ENCODE measurements around the gene ZNF599. TPM values are rescaled to one million over a fixed set of nuclear protein-coding genes. Genes with fewer than 3 reads are reported as not detected.

The ZNF599 gene
- polyA plus RNA-seq, 1 donor from 2014 or later, result 14.9 TPM

DNA sequence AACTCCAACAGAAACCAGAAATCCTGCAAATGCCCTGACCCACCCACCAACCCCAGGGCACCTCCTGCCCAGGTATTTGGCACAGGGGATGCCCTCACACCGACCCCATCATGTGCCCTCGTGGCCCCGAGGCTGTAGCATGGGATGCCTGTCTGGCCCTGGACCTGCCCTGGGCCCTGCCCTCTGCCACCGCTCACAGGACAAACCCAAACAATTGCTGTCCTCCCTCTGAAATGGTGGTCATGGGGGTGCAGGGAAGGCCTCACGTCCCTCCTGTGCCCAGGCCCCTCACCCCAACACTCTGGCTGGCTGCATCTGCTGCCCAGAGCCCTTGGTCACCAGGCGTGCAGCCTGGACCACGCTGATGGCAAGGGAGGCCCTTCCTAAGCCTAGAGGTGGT lies 41.1 kb downstream of the ZNF599 start:
- H3K9me2 ChIP-seq (ENCODE audit: insufficient read depth, low read length), result no peaks in the 10 kb centered on the region
- H3K27me3 ChIP-seq (ENCODE audit: insufficient read depth, low read depth, low read length), result no peaks in the 10 kb centered on the region
- no peak for TF ChIP-seq MXI1 (conservative IDR thresholded peaks at IDR 0.05; ENCODE audit: poor library complexity, severe bottlenecking)
- TF ChIP-seq TAF1 (IDR thresholded peaks at IDR 0.05; ENCODE audit: low read depth), result no peak
- TF ChIP-seq SMC3 (conservative IDR thresholded peaks at IDR 0.05; ENCODE audit: poor library complexity), result no peak
- TF ChIP-seq, protein P1, sequence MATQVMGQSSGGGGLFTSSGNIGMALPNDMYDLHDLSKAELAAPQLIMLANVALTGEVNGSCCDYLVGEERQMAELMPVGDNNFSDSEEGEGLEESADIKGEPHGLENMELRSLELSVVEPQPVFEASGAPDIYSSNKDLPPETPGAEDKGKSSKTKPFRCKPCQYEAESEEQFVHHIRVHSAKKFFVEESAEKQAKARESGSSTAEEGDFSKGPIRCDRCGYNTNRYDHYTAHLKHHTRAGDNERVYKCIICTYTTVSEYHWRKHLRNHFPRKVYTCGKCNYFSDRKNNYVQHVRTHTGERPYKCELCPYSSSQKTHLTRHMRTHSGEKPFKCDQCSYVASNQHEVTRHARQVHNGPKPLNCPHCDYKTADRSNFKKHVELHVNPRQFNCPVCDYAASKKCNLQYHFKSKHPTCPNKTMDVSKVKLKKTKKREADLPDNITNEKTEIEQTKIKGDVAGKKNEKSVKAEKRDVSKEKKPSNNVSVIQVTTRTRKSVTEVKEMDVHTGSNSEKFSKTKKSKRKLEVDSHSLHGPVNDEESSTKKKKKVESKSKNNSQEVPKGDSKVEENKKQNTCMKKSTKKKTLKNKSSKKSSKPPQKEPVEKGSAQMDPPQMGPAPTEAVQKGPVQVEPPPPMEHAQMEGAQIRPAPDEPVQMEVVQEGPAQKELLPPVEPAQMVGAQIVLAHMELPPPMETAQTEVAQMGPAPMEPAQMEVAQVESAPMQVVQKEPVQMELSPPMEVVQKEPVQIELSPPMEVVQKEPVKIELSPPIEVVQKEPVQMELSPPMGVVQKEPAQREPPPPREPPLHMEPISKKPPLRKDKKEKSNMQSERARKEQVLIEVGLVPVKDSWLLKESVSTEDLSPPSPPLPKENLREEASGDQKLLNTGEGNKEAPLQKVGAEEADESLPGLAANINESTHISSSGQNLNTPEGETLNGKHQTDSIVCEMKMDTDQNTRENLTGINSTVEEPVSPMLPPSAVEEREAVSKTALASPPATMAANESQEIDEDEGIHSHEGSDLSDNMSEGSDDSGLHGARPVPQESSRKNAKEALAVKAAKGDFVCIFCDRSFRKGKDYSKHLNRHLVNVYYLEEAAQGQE (IDR thresholded peaks at IDR 0.05; ENCODE audit: borderline replicate concordance), result no peak
- TF ChIP-seq, protein P2, sequence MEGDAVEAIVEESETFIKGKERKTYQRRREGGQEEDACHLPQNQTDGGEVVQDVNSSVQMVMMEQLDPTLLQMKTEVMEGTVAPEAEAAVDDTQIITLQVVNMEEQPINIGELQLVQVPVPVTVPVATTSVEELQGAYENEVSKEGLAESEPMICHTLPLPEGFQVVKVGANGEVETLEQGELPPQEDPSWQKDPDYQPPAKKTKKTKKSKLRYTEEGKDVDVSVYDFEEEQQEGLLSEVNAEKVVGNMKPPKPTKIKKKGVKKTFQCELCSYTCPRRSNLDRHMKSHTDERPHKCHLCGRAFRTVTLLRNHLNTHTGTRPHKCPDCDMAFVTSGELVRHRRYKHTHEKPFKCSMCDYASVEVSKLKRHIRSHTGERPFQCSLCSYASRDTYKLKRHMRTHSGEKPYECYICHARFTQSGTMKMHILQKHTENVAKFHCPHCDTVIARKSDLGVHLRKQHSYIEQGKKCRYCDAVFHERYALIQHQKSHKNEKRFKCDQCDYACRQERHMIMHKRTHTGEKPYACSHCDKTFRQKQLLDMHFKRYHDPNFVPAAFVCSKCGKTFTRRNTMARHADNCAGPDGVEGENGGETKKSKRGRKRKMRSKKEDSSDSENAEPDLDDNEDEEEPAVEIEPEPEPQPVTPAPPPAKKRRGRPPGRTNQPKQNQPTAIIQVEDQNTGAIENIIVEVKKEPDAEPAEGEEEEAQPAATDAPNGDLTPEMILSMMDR (IDR thresholded peaks at IDR 0.05; ENCODE audit: poor library complexity, severe bottlenecking), result no peak
- no peak for TF ChIP-seq RAD21 (conservative IDR thresholded peaks at IDR 0.05)
- TF ChIP-seq EP300 (conservative IDR thresholded peaks at IDR 0.05; ENCODE audit: poor library complexity, severe bottlenecking), result no peak
- no peak overlapping the region for H3K4me3 ChIP-seq (ENCODE audit: low read length)
- no peaks in the 10 kb centered on the region for H4K20me1 ChIP-seq (ENCODE audit: insufficient read depth)
- no peaks in the 10 kb centered on the region for H3K79me2 ChIP-seq (replicated peaks; ENCODE audit: insufficient read depth, low read length)
- H3K4me2 ChIP-seq (ENCODE audit: low read length), result no peak overlapping the region
- no peak overlapping the region for H3K9ac ChIP-seq (ENCODE audit: low read length)
- H2AFZ ChIP-seq (ENCODE audit: low read depth, low read length), result no peak overlapping the region
- no peaks in the 10 kb centered on the region for H3F3A ChIP-seq (ENCODE audit: insufficient read depth, low read length, poor library complexity, severe bottlenecking)
- H3K36me3 ChIP-seq (ENCODE audit: insufficient read depth, low read length), result no peaks in the 10 kb centered on the region
- H3K9me3 ChIP-seq (ENCODE audit: low read length), result no peaks in the 10 kb centered on the region
- no peak overlapping the region for H3K27ac ChIP-seq (ENCODE audit: low read length)

- H3F3A ChIP-seq (ENCODE audit: insufficient read depth, low read length, poor library complexity, severe bottlenecking), result no peaks in the 10 kb centered on the region
- H3K9me2 ChIP-seq (ENCODE audit: insufficient read depth, low read length), result no peaks in the 10 kb centered on the region
- H4K20me1 ChIP-seq (ENCODE audit: insufficient read depth), result no peaks in the 10 kb centered on the region
- no peak overlapping the region for H3K27ac ChIP-seq (ENCODE audit: low read length)
- TF ChIP-seq, protein P2 (IDR thresholded peaks at IDR 0.05; ENCODE audit: poor library complexity, severe bottlenecking), result no peak
- TF ChIP-seq, protein P1 (IDR thresholded peaks at IDR 0.05; ENCODE audit: borderline replicate concordance), result no peak
- TF ChIP-seq EP300 (conservative IDR thresholded peaks at IDR 0.05; ENCODE audit: poor library complexity, severe bottlenecking) (no peak), RAD21 (conservative IDR thresholded peaks at IDR 0.05) (no peak), EZH2 (IDR thresholded peaks at IDR 0.05; ENCODE audit: borderline replicate concordance, insufficient read depth, low read length, poor library complexity, severe bottlenecking) (no peak), POLR2AphosphoS5 (IDR thresholded peaks at IDR 0.05) (no peak), MXI1 (conservative IDR thresholded peaks at IDR 0.05; ENCODE audit: poor library complexity, severe bottlenecking) (no peak), SMC3 (conservative IDR thresholded peaks at IDR 0.05; ENCODE audit: poor library complexity) (no peak), TAF1 (IDR thresholded peaks at IDR 0.05; ENCODE audit: low read depth) (no peak)
- no peak overlapping the region for H3K4me3 ChIP-seq (ENCODE audit: low read length)
- H3K27me3 ChIP-seq (ENCODE audit: insufficient read depth, low read depth, low read length), result no peaks in the 10 kb centered on the region
- H3K9me3 ChIP-seq (ENCODE audit: low read length), result no peaks in the 10 kb centered on the region
- no peak overlapping the region for H3K4me2 ChIP-seq (ENCODE audit: low read length)
- no peak overlapping the region for H3K9ac ChIP-seq (ENCODE audit: low read length)
- H3K79me2 ChIP-seq (replicated peaks; ENCODE audit: insufficient read depth, low read length), result no peaks in the 10 kb centered on the region
- no peaks in the 10 kb centered on the region for H3K36me3 ChIP-seq (ENCODE audit: insufficient read depth, low read length)
- H2AFZ ChIP-seq (ENCODE audit: low read depth, low read length), result no peak overlapping the region
These were observed 41.8 kb downstream of the ZNF599 start for GRCh38 chr19:34731019-34731829.
